ENCODE data around the gene PARD3B.

DNA sequence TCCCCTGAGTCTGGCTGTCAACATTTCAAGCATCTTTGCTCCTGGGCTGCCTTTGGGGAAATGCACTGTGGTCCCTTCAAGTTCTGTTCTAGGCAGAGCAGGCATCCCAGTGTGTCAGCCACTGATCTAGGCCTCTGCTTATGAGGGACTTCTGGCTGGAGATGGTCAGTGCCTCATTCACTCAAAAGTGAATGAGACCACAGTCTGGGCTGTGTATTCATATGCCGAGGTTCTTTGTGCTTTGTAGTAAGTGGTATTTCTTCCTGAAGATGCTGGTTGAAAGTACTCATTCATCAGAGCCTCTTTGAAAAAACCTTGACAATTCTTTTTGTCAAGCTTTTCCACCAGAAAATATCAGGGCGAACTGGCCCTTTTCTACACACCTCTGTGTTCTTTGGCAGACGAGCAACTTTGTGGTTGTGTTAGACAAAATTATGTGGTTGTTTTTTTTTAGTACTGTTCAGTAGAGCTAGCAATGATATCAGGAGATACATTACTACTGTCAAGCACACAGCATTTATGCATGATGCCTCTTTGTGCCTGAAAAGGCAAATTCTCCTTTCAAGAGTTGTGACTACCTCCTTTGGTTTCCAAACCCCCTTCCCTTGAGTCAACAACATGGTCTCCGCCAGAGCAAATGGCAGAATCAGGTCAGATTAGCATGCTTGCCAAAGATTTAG is 626.1 kb downstream of the PARD3B start:
- TF ChIP-seq SRSF1 (optimal IDR thresholded peaks at IDR 0.05; ENCODE audit: low read depth, low read length) (no peak), ZZZ3 (CRISPR knock-in tag; IDR thresholded peaks at IDR 0.05; ENCODE audit: borderline replicate concordance) (no peak), ZNF530 (CRISPR knock-in tag; IDR thresholded peaks at IDR 0.05; ENCODE audit: low read depth) (no peak)

All from HepG2 (cell line).